Gastroesophageal sphincter (tissue), 3 donors: ENCODE measurements around the gene ZC3H12C.

Experiments used
- CTCF ChIP-seq, 4 experiments: fragments of 200-600 bp in 2 of 4; fragments of 450-650 bp in 2 of 4; sonication (generic) in 1 of 4; IDR thresholded peaks; one replicate each; pipeline ENCODE4 v1.5.1; 2017 to 2019; ENCODE audit warnings: antibody characterized with exemption in 4 of 4, mild to moderate bottlenecking in 2 of 4, moderate library complexity in 2 of 4
- EP300 ChIP-seq: sonication (generic); formaldehyde crosslinking; IDR thresholded peaks from one replicate; pipeline ENCODE4 v1.6.1; 2017; ENCODE audit warnings: antibody characterized with exemption, mild to moderate bottlenecking
- POLR2A ChIP-seq, 2 donors: fragments of 450-650 bp; IDR thresholded peaks; one replicate each; pipeline ENCODE4 v1.6.1; 2017; ENCODE audit warnings: antibody characterized with exemption in 2 of 2, mild to moderate bottlenecking in 2 of 2, moderate library complexity in 1 of 2
- POLR2AphosphoS5 ChIP-seq: sonication (generic); formaldehyde crosslinking; IDR thresholded peaks from one replicate; pipeline ENCODE4 v1.6.1; 2017; ENCODE audit warnings: antibody characterized with exemption

- TF ChIP-seq CTCF (IDR thresholded peaks at IDR 0.05) (no peak), EP300 (no peak), POLR2A (IDR thresholded peaks at IDR 0.05) (no peak), POLR2AphosphoS5 (no peak)
Measured at GRCh38 chr11:110176366-110177085, 83.3 kb downstream of the ZC3H12C start.
